ENCODE results near the gene ZFP36L2.

ZFP36L2 gene

GRCh38 chr2:43238176-43238575 lies 11.8 kb upstream of the ZFP36L2 start:
- no peaks in the 10 kb centered on the region for H3K9me2 ChIP-seq (replicated peaks; ENCODE audit: control insufficient read depth, low read length)

GRCh38 chr2:43233218-43234212 lies 7.1 kb upstream of the ZFP36L2 start:
- no peaks in the 10 kb centered on the region for H3K9me3 ChIP-seq (ENCODE audit: control insufficient read depth, insufficient read depth, low read length)
- H4K20me1 ChIP-seq (ENCODE audit: control insufficient read depth, insufficient read depth, low read depth, low read length) = no peaks in the 10 kb centered on the region
- H3K4me2 ChIP-seq (ENCODE audit: low read length) = peak overlapping the region; percentile 61
- TF ChIP-seq EZH2phosphoT487 (IDR thresholded peaks at IDR 0.05; ENCODE audit: borderline replicate concordance, low read length) = no peak
- TF ChIP-seq, protein P1, sequence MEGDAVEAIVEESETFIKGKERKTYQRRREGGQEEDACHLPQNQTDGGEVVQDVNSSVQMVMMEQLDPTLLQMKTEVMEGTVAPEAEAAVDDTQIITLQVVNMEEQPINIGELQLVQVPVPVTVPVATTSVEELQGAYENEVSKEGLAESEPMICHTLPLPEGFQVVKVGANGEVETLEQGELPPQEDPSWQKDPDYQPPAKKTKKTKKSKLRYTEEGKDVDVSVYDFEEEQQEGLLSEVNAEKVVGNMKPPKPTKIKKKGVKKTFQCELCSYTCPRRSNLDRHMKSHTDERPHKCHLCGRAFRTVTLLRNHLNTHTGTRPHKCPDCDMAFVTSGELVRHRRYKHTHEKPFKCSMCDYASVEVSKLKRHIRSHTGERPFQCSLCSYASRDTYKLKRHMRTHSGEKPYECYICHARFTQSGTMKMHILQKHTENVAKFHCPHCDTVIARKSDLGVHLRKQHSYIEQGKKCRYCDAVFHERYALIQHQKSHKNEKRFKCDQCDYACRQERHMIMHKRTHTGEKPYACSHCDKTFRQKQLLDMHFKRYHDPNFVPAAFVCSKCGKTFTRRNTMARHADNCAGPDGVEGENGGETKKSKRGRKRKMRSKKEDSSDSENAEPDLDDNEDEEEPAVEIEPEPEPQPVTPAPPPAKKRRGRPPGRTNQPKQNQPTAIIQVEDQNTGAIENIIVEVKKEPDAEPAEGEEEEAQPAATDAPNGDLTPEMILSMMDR (IDR thresholded peaks at IDR 0.05; ENCODE audit: low read depth, low read length, poor library complexity, severe bottlenecking) = no peak
- peaks cover 33% of the 10 kb centered on the region for H3K36me3 ChIP-seq (ENCODE audit: control insufficient read depth, low read length)
- H3K4me3 ChIP-seq (ENCODE audit: low read length) = peak overlapping the region; percentile 52
- peaks cover 2% of the 10 kb centered on the region; the same call in 1 of the 2 replicates for H3K79me2 ChIP-seq (ENCODE audit: control insufficient read depth, low read length)
- H3F3A ChIP-seq (ENCODE audit: control insufficient read depth, insufficient read depth) = peaks cover 19% of the 10 kb centered on the region
- H3K27me3 ChIP-seq (ENCODE audit: control insufficient read depth, low read length) = no peaks in the 10 kb centered on the region
- peaks cover 61% of the 10 kb centered on the region for H3K4me1 ChIP-seq (ENCODE audit: control insufficient read depth, low read length)
- H3K27ac ChIP-seq (ENCODE audit: low read depth, low read length) = peak overlapping the region; percentile 27
- H3K9me2 ChIP-seq (replicated peaks; ENCODE audit: control insufficient read depth, low read length) = no peaks in the 10 kb centered on the region

More at GRCh38 chr2:43238176-43238575, 11.8 kb upstream of the ZFP36L2 start:
- Histone ChIP-seq H3K27me3 (ENCODE audit: control insufficient read depth, low read length) (no peaks in the 10 kb centered on the region), H3K27ac (ENCODE audit: low read depth, low read length) (no peak overlapping the region), H3K4me1 (ENCODE audit: control insufficient read depth, low read length) (peaks cover 38% of the 10 kb centered on the region), H3K4me3 (ENCODE audit: low read length) (no peak overlapping the region), H3K36me3 (ENCODE audit: control insufficient read depth, low read length) (peaks cover 7% of the 10 kb centered on the region), H4K20me1 (ENCODE audit: control insufficient read depth, insufficient read depth, low read depth, low read length) (no peaks in the 10 kb centered on the region), H3K9me3 (ENCODE audit: control insufficient read depth, insufficient read depth, low read length) (no peaks in the 10 kb centered on the region), H3K4me2 (ENCODE audit: low read length) (no peak overlapping the region), H3F3A (ENCODE audit: control insufficient read depth, insufficient read depth) (no peaks in the 10 kb centered on the region), H3K79me2 (ENCODE audit: control insufficient read depth, low read length) (no peaks in the 10 kb centered on the region)
- TF ChIP-seq, protein P1 (IDR thresholded peaks at IDR 0.05; ENCODE audit: low read depth, low read length, poor library complexity, severe bottlenecking) = no peak
- no peak for TF ChIP-seq EZH2phosphoT487 (IDR thresholded peaks at IDR 0.05; ENCODE audit: borderline replicate concordance, low read length)

DNA sequence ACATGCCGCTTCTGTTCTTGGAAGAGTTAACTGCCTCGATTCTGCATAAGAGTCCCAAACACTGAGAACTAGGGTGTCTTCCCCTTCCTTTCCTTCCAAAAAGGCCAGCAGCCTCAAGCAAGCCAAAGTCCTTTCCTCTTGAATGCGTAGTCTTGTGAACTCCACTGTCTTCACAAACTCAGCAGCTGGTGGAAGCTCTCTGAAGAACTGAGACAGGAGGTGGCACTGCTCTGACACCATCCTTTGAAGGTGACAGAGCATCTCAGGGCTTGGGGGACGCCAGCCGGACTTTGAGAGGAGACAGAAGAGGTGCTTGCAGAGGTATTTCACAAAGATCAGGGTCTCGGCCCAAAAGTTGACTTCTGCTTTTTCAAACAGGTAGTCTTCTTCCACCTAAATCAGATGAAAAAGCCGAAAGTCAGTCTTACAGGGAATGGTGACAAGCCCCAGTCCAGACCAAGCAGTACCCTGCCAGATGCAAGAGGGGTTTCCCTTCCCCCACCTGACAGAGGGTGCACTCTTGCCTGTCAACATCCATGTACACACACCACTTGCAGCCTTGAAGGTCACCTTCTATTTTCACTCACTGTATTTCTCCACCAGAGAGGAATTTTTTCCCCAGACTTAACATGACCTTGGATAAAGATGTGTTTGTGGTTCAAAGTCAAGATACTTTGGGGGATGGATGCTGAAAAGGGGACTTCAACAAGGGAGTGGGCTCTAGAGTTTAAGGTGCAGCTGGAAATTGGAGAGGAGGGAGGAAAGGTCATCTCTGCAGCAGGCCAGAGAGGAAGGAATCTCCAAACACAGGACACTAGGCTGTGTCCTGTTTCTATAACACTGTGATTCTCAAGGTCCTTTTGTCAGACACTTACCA lies 4.8 kb upstream of the ZFP36L2 start:
- Histone ChIP-seq H3K4me2 (ENCODE audit: low read length) (peak overlapping the region; percentile 87), H3K27ac (ENCODE audit: low read depth, low read length) (peak overlapping the region; percentile 60), H3F3A (ENCODE audit: control insufficient read depth, insufficient read depth) (peaks cover 24% of the 10 kb centered on the region), H3K4me3 (ENCODE audit: low read length) (no peak overlapping the region), H3K9me2 (replicated peaks; ENCODE audit: control insufficient read depth, low read length) (no peaks in the 10 kb centered on the region), H3K36me3 (ENCODE audit: control insufficient read depth, low read length) (peaks cover 40% of the 10 kb centered on the region), H3K4me1 (ENCODE audit: control insufficient read depth, low read length) (peaks cover 67% of the 10 kb centered on the region), H3K27me3 (ENCODE audit: control insufficient read depth, low read length) (no peaks in the 10 kb centered on the region), H3K9me3 (ENCODE audit: control insufficient read depth, insufficient read depth, low read length) (no peaks in the 10 kb centered on the region), H3K79me2 (ENCODE audit: control insufficient read depth, low read length) (peaks cover 23% of the 10 kb centered on the region), H4K20me1 (ENCODE audit: control insufficient read depth, insufficient read depth, low read depth, low read length) (no peaks in the 10 kb centered on the region)
- no peak for TF ChIP-seq EZH2phosphoT487 (IDR thresholded peaks at IDR 0.05; ENCODE audit: borderline replicate concordance, low read length)
- TF ChIP-seq, protein P1 (IDR thresholded peaks at IDR 0.05; ENCODE audit: low read depth, low read length, poor library complexity, severe bottlenecking) = no peak

All from DOHH2 (cell line).